Measurements from ENCODE around the gene DIP2C.

DIP2C gene

GRCh38 chr10:623477-624311 is 65.8 kb downstream of the DIP2C start:
- no peak for DNase-seq

GRCh38 chr10:623014-623413 is 66.5 kb downstream of the DIP2C start:
- no peak for DNase-seq

- DNase-seq = no peak
Measured at GRCh38 chr10:621981-622740, 67.3 kb downstream of the DIP2C start.

- no peak for DNase-seq
Measured at GRCh38 chr10:621513-621912, 68.0 kb downstream of the DIP2C start.

- no peak for DNase-seq
Measured at GRCh38 chr10:620971-621370, 68.5 kb downstream of the DIP2C start.

GRCh38 chr10:620417-620816 is 69.1 kb downstream of the DIP2C start:
- DNase-seq = no peak

GRCh38 chr10:619710-620109 is 69.8 kb downstream of the DIP2C start:
- DNase-seq = no peak

GRCh38 chr10:618229-618989 is 71.1 kb downstream of the DIP2C start:
- no peak for DNase-seq

GRCh38 chr10:617471-617870 is 72.0 kb downstream of the DIP2C start:
- no peak for DNase-seq

- no peak for DNase-seq
Measured at GRCh38 chr10:615583-616152, 73.8 kb downstream of the DIP2C start.

- DNase-seq = no peak
Measured at GRCh38 chr10:614790-615582, 74.5 kb downstream of the DIP2C start.

GRCh38 chr10:614139-614711 is 75.2 kb downstream of the DIP2C start:
- DNase-seq = no peak

- DNase-seq = no peak
Measured at GRCh38 chr10:613271-614138, 76.0 kb downstream of the DIP2C start.

- DNase-seq = no peak
Measured at GRCh38 chr10:612696-613095, 76.8 kb downstream of the DIP2C start.

- peak; percentile 7 to 24 for DNase-seq
Measured at GRCh38 chr10:610642-611305, 78.7 kb downstream of the DIP2C start.

GRCh38 chr10:609868-610545 is 79.5 kb downstream of the DIP2C start:
- DNase-seq = no peak

GRCh38 chr10:609262-609658 is 80.2 kb downstream of the DIP2C start:
- no peak for DNase-seq

GRCh38 chr10:608331-609261 is 80.9 kb downstream of the DIP2C start:
- DNase-seq = no peak

Data from stimulated activated CD4-positive, alpha-beta T cell treated with anti-CD3 and anti-CD28 coated beads, Interleukin-2, amount 100 ng/mL, for 24 hours (primary cell).